ENCODE measurements around the gene OSR1.

OSR1 gene

DNA sequence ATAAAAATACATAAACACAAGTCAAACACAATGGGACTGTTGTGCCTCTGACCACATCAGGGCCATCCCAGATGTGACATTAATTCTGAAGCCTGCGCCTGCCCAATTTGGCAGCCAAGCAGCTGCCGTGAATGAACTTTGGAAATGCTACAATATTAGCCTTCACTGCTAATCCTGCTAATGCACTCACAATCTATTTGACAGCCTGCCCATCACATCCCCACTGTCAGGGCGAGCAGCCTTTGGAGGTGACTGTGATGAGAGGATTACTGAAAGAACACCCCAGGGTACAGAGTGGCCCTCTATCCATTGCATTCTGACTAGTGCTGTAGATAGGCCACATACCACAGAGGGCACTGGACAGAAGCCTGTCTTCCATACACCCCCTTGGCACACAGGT, 21.6 kb downstream of the OSR1 start:
- no peak overlapping the region for H3K4me3 ChIP-seq (ENCODE audit: low read length)
- TF ChIP-seq CTCF (IDR thresholded peaks at IDR 0.05; ENCODE audit: insufficient read depth, low read depth, low read length, missing control alignments), result no peak
- DNase-seq (ENCODE audit: low read depth), result no peak

- TF ChIP-seq CTCF (IDR thresholded peaks at IDR 0.05; ENCODE audit: insufficient read depth, low read depth, low read length, missing control alignments), result no peak
- H3K4me3 ChIP-seq (ENCODE audit: low read length), result no peak overlapping the region
- no peak for DNase-seq (ENCODE audit: low read depth)
Observed at GRCh38 chr2:19332503-19332902, 25.9 kb downstream of the OSR1 start.

GRCh38 chr2:19331450-19331849, 27.0 kb downstream of the OSR1 start:
- DNase-seq (ENCODE audit: low read depth), result no peak
- no peak for TF ChIP-seq CTCF (IDR thresholded peaks at IDR 0.05; ENCODE audit: insufficient read depth, low read depth, low read length, missing control alignments)
- no peak overlapping the region for H3K4me3 ChIP-seq (ENCODE audit: low read length)

DNA sequence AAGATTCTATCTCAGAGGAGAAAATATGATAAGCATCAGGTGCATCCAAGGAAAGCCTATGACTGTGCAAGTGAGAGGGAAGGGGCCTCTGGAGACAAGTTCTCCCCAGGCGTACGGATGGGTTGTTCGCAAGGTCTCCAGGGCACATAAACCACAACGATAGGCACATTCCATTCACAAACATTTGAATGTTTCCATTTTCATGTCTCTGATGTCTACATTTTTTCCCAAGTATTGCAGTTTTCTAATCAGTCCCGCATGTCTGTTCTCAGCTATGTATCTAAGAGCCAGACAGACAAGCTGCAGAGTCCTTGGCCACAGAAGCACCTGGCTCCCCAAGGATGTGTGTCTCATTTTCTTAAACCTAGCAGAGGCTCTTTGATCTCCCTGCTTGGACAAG, 28.0 kb downstream of the OSR1 start:
- DNase-seq (ENCODE audit: low read depth), result no peak
- no peak for TF ChIP-seq CTCF (IDR thresholded peaks at IDR 0.05; ENCODE audit: insufficient read depth, low read depth, low read length, missing control alignments)
- H3K4me3 ChIP-seq (ENCODE audit: low read length), result no peak overlapping the region

DNA sequence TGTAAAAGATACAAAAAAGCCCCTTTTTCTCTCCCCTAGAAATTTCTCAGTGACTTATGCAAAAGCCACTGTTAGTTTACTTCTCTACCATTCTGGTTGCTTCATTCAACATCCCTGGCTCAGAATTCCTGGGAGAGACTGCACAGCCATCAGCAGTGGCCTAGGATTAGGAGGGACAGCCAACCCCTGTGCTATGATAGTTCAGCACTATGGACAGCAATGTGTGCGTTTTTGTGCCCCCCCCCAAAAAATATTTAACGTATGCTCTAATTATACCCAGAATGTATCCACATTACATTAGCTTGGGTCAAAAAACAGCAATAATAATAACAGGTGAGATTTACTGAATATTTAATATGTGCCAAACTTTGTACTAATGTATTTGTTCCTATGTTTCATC, 29.0 kb downstream of the OSR1 start:
- no peak overlapping the region for H3K4me3 ChIP-seq (ENCODE audit: low read length)
- TF ChIP-seq CTCF (IDR thresholded peaks at IDR 0.05; ENCODE audit: insufficient read depth, low read depth, low read length, missing control alignments), result no peak
- no peak for DNase-seq (ENCODE audit: low read depth)

- no peak for TF ChIP-seq CTCF (IDR thresholded peaks at IDR 0.05; ENCODE audit: insufficient read depth, low read depth, low read length, missing control alignments)
- DNase-seq (ENCODE audit: low read depth), result no peak
- no peak overlapping the region for H3K4me3 ChIP-seq (ENCODE audit: low read length)
Observed at GRCh38 chr2:19327496-19327895, 30.9 kb downstream of the OSR1 start.

- no peak for DNase-seq (ENCODE audit: low read depth)
- H3K4me3 ChIP-seq (ENCODE audit: low read length), result no peak overlapping the region
- TF ChIP-seq CTCF (IDR thresholded peaks at IDR 0.05; ENCODE audit: insufficient read depth, low read depth, low read length, missing control alignments), result no peak
Observed at GRCh38 chr2:19321946-19322345, 36.5 kb downstream of the OSR1 start.
